Stimulated activated CD4-positive, alpha-beta T cell treated with anti-CD3 and anti-CD28 coated beads, TNF-alpha, amount 100 ng/mL, for 1 hour (primary cell): ENCODE measurements around the gene TWNK.

Experiments
- DNase-seq, 3 donors: peaks; one replicate each; pipeline ENCODE4 v3.0.0-alpha.2; 2020; ENCODE audit warnings: low read depth in 3 of 3, low spot score in 1 of 3

TWNK gene

DNA sequence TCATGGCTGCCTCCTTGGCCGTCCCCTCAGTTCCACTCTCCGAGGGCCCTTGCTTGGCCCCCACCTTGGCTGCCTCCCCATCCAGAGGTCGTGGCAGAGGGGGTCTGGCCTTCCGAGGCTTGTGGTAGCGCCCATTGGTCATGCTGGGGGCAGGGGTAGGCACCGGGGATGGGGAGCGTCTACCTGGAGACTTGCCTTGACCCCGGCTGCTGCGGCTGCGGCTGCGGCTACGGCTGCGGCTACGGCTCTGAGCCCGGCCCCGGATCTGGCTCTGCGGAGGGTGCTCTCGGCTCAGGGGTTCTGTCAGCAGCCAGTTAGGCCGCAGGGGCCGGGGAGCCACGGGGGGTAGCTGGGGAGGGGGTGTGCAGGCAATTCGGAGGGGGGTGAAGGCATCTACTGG lies 23.0 kb downstream of the TWNK start:
- DNase-seq, result no peak

DNA sequence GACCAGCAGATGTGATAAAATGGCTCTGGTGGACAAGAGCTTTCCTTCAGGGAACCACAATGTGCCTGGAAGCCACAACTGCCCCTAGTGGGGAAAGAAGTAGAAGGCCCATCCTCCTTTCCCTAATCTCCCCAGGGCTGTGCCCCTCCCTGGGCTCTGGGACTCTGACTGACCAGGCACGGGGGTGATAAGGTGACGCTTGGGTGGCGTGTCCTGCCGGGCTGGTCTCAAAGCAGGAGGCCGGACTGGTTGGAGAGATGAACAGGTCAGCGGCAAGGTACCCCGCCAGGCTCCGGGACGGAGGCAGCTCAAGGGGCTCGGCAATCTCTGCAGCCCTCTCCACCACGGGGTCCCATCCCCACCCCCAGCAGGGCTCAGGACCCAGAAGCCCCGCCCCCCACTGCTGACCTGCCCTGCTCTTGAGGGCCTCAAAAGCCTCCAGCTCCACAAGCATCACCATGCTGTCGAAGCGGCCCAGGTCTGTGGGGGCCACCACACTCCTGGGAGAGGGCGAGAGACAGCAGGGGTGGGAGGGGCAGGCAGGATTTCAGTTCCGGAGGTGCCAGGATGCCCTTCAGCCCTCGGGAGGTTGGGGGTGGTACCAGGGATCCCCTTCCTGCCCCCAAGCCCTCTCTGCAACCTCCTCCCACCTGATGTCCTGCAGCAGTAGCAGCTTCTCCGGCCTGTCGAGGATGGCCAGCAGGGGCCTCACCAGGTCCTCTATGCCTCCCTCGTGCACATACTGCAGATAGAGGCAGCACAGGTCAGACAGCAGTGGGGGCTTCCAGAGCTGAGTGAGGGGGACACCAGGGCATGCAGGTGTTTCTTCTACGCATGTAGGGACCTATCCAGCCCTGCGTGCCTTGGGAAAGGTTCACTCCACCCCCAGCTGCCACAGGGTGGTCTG lies 24.4 kb downstream of the TWNK start:
- DNase-seq, result no peak

DNA sequence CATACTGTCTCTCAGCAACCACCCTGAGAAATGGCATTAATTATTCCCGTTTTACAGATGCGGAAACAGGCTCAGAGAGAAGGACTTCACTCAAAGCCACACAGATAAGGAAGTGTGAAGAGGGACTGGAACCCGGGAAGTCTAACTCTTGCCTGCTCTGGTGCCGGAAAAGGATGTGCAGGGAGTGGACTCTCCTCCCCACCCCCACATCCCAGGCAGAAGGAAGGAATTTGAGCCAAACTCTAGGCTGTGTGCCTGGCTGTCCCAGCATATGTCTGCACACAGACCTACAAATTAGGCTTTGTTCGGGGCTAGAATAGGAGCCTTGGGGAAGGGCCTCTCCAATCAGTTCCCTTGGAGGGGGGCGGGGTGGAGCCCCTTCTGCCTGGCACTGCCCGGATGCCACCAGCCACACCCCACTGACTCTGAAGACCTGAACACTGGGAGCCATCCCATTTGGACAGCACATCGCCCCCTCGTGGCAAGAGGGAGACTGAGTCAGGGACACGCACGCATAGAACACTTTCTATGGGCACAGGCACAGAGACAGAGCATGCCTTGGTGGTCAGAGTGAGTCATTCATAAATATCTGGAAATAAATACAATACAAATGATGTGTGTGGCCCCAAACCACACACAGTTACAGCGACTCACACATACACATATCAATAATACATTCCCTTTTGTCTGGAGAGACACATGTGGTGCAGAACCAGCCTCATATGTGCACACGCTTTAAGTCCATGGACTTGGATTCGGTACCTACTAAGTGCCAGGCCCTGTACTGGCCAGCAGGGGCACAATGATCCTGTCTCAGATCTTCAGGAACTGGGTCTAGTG lies 25.4 kb downstream of the TWNK start:
- peak in 2 of 3 donors; percentile 43 to 63 for DNase-seq

DNA sequence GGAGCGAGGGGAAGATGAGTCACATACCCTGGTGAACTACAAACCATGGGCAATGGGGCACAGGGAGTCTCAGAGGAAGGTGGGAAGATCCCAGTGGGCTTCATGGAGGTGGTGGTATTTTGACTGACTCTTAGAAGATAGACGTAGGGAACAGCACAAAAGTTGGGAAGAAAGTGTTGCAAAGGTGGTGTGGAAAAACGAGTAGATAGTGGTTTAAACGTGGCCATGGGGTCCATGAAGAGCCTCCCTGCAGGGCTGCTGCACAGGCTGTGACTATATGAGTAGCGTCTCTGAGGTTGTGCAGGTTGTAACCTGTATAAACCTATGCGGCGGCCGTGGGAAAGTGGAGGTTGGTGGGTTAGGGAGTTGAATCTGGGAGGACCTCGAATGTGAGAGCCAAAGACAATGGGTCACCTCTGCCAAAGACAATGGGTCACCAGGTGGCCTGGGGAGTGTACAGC lies 26.1 kb downstream of the TWNK start:
- no peak for DNase-seq

DNA sequence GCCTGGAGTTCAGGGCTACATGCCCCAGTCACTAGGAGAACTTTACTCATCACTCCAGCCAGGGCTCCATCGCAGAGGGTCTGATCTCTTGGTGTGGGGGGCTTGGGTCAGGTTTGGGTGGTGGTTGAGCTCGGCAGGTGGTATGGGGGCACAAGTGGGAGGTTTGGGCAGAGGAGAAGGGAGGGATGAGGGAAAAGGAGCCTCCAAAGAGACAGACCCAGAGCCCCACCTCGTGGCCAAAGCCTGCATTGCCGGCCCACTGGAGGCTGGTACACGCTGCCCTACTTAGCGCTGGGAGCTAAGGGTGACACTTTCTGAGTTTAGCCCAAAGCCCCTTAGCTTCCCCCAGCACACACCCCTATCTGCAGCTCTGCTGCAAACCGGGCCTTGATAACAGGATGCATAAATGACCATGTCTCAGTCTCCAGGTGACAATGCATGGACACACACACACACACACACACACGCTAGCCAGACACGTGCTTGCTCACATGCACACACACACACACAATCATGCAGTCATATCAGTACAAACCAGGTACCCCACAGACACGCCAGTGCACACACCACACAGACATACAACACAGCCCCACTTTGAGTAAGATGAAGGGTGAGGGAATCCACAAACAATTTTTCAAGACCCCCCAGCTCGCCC lies 27.0 kb downstream of the TWNK start:
- peak in 2 of 3 donors; percentile 52 to 66 for DNase-seq

DNA sequence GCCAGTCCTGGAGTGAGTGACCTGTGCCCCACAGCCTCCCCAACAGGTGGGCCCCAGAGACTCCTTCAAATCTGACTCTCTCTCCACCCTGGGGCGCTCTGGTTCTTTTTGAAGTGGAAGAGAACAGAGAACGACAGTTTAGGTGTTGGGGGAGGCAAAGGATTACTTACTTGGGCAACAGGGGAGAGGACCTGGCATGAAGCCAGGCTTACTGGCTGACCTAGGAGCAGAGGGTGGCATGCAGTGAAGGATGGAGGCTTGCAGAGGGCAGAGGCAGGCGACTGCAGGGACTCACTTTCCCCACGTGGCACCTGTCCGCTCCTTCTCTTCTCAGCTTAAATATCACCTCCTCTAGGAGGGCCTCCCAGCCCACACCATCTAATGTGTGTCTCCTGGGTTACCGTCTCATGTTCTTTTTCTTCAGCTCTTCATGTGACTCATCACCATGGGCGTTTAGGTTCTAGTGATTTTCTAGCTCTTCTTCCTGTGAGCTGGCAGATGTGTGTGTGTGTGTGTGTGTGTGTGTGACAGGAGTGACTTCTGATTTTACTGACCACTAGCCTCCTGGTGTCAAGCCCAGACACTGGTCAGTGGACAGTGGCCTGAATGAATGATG lies 27.7 kb downstream of the TWNK start:
- no peak for DNase-seq

DNA sequence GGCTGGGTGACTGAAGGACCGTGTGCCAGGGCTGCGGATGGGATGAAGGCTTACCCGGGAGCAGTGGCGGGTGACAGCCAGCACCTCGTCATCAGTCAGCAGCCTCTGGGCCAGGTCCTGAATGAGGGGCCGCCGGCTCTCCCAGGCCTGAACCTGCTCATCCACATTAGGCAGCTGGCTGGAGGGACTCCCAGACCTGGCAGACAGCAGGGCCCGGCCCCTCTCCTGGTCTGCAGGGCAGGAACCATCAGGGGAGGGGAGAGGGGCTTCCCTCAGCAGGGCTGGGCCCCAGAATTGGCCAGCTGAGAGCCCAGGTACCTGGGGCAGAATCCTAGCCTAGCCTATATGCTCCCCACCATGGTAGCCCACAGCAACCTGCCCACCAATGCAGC lies 28.2 kb downstream of the TWNK start:
- no peak for DNase-seq

DNA sequence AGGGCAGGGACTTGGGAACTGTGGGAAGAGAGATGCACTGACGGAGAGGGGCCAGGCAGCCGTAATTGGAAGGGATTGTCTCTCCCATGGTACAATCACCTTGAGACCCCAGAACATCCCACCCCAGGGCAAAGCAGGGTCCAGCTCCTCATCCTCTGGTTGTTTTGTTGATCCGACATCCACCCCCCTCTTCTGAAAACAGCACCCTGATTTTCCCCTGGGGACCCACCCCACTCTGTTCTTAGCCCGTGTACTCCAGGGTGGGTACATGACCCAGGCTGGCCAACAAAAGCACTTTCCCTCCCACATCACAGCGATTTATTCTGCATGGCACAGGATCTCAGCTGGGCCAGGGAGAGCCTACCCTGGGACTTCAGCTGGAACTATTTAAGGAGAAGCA lies 29.5 kb downstream of the TWNK start:
- no peak for DNase-seq

DNA sequence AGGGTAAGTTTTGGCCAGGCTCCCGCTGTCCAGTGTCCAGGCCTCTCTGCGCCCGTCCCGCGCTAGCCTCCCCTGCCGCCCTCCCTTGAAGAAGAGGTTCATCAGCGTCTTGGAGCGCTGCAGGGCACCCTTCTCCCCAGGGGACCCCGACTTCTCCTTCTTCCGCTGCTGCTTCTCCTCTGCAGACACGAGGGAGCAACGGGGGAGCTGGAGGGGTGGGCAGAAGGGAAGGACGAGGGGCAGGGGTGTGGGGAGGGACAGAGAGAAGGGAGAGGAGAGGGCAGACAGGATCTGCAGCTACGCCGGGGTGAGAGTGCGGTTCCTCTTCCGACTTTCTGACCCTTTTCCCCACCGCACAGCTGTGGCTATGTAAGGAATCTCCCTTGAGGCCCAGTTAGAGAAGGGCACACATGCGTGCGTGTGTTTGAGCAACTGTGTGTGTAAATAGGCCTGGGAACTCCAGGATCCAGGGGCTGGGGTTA lies 30.8 kb downstream of the TWNK start:
- DNase-seq, result no peak

DNA sequence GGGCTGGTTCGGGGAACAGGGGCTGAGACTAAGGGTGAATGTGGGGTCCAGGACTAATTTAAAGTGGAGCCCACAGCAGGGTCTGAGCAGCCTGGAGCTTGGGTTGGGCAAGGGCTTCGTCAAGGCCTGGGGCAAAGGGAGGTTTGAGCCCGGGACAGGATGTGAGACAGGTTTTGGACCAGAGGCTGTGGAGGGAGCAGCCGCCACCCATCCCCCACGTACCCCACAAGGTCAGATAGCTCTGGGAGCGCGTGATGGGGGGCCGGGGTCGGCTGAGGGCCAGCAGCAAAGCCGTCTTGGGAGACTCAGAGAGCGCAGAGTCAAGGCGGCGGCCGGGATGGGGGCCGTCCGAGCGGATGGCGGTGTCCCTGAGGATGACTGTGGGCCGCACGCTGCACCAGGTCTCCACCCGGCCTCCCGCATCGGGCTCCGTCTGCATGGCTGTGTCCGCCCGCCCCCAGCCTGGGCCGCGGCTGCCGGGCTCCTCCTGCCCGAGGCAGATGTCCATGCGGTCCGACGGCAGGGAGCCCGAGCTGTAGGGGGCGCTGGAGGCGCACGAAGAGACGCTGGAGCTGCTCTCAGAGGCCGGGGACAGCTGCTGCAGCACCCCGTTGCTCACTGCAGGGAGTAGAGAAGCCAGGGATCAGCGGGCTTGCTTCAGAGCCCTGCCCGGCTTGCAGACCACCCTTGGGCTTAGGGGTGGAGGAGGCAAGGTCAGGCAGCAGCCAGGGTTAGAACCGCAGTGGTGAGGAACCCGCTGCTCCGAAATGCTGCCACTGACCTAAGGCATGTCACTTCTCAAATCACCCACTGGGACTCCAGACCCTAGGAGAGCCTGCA lies 31.5 kb downstream of the TWNK start:
- peak in 1 of 3 donors; percentile 62 for DNase-seq

DNA sequence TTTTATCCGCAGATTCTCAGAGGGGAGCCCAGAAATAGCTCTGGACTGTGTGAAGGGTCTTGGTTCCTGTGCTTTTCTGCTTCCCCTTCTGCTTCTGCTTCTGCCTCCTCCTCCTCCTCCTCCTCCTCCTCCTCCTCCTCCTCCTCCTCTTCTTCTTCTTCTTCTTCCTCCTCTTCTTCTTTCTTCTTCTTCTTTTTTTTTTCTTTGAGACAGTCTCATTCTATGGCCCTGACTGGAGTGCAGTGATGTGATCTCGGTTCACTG lies 32.0 kb downstream of the TWNK start:
- no peak for DNase-seq

DNA sequence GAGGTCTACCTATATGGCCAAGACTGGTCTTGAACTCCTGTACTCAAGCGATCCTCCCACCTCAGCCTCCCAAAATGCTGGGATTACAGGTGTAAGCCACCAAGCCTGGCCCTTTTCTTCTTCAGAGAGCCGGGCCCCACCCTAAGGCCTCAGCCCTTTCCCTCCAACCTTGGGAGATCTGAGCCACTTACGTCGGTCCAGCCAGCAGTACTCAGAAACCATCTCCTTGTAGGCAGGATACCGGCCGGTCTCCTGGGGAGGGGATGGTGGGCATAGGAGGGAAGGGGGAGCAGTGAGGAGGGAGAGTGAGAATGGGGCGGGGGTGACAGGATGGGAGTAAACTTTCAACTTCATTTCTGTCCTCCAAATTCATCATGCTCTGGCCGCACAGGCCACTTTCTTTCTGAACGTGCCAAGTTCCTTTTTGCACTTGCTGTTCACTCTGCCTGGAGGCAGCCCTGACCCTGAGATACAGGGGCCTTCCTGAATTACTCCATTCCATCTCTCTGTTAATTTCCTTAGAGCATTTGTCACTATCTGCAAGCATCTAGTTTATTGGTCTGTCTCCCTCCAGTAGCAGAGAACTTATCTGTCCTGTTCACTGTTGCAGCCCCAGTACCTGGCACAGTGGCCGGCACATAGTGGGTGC lies 33.2 kb downstream of the TWNK start:
- no peak for DNase-seq

DNA sequence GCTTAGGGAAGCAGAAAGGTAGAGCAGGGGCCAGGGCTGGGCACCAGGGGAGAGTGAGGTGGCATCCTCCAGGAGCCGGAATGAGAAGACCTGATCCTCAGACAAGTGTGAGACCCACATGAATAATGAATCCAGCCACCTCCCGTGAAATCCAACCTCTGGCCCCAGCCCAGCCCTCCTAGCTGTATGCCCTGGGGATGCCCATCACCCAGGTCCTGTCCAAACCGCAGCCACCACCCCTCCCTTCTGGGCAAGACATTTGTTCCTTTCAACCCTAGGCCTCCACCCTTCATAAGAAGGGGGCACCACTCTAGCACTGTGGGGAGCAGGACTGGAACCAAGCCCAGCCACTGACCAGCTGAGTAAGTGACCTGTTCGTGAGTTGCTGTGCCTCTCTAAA lies 33.9 kb downstream of the TWNK start:
- no peak for DNase-seq

DNA sequence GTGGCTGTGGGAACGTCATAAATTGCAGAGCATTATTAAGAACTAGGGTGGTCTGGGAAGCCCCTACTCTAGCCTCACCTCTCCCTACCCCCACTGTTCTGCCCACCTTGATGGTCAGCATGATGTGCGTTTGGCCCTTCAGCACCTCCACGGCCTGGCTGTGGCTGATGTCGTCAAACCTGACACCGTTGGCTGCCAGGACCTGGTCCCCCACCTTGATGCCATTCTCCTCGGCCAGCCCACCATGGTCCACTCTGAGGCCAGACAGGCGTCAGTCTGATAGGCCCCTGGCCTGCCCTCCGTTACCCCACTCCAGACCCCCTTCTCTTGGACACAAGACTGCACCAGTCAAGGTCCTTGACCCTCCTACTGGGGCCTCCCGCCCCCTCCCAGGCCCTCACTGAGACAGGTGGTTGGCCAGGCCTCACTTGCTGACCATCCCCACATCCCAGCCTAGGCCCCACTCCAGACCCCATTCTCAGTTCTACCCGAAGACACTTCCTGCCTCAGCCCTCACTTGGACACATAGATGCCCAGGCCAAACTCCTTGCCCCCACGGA lies 34.4 kb downstream of the TWNK start:
- no peak for DNase-seq

DNA sequence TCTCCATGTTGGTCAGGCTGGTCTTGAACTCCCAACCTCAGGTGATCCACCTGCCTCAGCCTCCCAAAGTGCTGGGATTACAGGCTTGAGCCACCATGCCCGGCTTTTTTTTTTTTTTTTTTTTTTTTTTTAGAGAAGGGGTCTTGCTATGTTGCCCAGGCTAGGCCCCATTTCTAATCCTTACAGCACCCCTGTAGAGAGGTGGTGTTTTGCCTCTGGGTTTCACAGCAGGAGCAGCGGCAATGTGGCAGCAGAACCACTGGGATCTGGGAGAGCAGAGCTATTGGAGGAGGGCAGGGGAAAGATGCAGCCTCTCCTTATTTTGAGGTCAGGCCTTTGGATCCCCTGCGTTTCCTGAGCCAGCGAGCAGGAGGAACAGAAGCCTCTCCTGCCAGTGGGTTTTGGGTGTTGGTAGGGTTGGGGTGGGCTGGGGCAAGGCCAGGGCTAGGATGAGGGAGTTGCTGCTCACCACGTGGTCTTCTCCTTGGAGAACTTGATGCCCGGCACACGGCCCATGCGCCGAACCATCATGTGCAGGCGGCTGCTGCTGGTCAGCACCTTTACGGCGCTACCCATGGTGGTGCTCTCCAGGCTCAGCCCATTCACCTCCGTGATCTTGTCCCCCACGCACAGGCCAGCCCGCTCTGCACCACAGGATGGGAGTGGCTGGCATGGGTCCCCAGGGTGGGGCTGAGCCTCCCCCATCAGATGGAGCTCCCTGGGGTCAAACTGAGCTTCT lies 35.8 kb downstream of the TWNK start:
- DNase-seq, result no peak

DNA sequence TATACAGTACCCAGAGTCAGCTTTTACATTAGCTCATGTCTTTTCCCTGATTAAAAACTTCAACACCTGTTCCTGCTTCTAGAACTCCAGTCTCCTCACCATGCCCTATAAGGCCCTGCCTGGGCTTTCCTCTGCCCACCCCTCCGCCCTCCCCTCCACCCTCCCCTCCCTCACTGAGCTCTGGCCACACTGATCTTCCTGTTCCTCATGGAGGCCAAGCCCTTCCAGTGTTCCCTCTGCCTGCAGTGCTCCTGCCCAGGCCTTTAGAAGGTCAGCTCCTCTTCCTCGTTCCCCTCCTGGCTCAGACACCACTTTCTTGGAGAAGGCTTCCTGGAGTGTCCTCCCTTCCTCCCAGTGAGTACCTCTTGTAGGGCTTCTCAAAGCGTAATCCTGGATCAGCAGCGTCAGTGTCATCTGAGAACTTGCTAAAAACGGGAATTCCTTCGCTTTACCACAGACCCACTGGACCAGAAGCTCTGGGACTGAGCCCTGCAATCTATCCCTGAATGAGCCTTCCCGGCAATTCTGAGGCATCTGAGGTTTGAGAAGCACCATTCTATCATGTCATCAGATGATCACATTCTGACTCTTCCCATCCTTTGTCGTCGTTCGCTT lies 39.9 kb downstream of the TWNK start:
- DNase-seq, result no peak

DNA sequence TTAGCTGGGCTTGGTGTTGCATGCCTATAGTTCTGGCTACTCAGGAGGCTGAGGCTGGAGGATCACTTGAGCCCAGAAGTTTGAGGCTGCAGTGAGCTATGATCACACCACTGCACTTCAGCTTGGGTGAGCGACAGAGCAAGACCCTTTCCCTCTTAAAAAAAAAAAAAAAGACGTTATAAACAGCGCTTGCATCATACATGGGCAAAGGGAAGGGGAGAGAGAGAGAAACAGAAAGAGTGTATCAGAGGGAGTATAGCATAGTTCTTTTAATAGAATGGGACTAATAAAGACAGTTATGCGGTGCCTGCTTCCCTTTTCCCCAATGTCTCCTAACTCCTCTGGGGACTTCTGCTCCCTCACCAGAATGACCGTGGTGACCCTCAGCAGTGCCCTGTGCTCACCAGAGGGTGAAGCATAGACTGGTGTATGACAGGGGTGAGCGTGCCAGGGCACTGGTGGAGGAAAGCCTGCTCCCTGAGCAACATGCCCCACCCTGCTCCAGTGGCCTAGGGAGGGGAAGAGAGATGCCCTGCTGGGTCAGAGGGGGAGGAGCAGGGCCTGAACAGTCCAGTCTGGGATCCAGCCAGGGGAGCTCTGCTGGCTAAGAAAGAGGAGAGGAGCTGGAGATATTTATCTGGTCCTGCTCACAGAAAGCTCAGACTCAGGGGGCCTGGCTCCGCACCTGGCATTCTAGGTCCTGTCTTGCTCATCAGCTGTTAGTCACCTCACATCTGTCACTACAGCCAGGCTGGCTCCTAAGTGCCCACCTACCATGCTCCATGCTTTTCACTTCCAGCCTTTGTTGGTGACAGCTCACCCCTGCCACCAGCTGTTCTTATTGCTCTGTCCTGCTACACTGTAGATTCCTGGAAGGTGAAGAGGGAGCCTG lies 41.3 kb downstream of the TWNK start:
- no peak for DNase-seq
